GM19025 (cell line): ENCODE measurements around the gene ABCA6.
A peak's percentile ranks its signal among the peaks of the same experiment; 100 is the strongest.

ENCODE experiments used
- ATAC-seq: cut with Tn5 transposase; IDR thresholded peaks from one replicate; pipeline ENCODE4 v1.9.1; 2021; ENCODE audit warnings: mild to moderate bottlenecking, low read depth, moderate library complexity; ENCODE audit not compliant: unreplicated experiment

ABCA6 gene

GRCh38 chr17:69143683-69144231 is 2.1 kb upstream of the ABCA6 start:
- ATAC-seq, result no peak

- no peak for ATAC-seq
These were observed 1.5 kb upstream of the ABCA6 start for GRCh38 chr17:69143151-69143550.

- ATAC-seq, result no peak
These were observed 594 bp upstream of the ABCA6 start for GRCh38 chr17:69142175-69142802.

GRCh38 chr17:69134112-69134511 is 7.6 kb downstream of the ABCA6 start:
- no peak for ATAC-seq

- ATAC-seq, result no peak
These were observed 10.9 kb downstream of the ABCA6 start for GRCh38 chr17:69130627-69131296.

- ATAC-seq, result no peak
These were observed 18.1 kb downstream of the ABCA6 start for GRCh38 chr17:69123626-69124025.

GRCh38 chr17:69122065-69122464 is 19.6 kb downstream of the ABCA6 start:
- no peak for ATAC-seq

GRCh38 chr17:69117855-69118784 is 23.6 kb downstream of the ABCA6 start:
- peak; percentile 36 for ATAC-seq

- no peak for ATAC-seq
These were observed 29.9 kb downstream of the ABCA6 start for GRCh38 chr17:69111794-69112193.

GRCh38 chr17:69105907-69106730 is 35.6 kb downstream of the ABCA6 start:
- ATAC-seq, result no peak

GRCh38 chr17:69103557-69104233 is 38.0 kb downstream of the ABCA6 start:
- ATAC-seq, result no peak

GRCh38 chr17:69098625-69099024 is 43.1 kb downstream of the ABCA6 start:
- ATAC-seq, result no peak

GRCh38 chr17:69096541-69096940 is 45.2 kb downstream of the ABCA6 start:
- ATAC-seq, result no peak

- ATAC-seq, result no peak
These were observed 47.7 kb downstream of the ABCA6 start for GRCh38 chr17:69093995-69094394.

- ATAC-seq, result no peak
These were observed 48.4 kb downstream of the ABCA6 start for GRCh38 chr17:69093279-69093789.

- ATAC-seq, result no peak
These were observed 51.3 kb downstream of the ABCA6 start for GRCh38 chr17:69090365-69090764.

- ATAC-seq, result no peak
These were observed 53.0 kb downstream of the ABCA6 start for GRCh38 chr17:69088643-69089200.

- ATAC-seq, result no peak
These were observed 55.1 kb downstream of the ABCA6 start for GRCh38 chr17:69086641-69087040.

GRCh38 chr17:69084911-69085310 is 56.8 kb downstream of the ABCA6 start:
- ATAC-seq, result no peak
